H1 (cell line): Measurements from ENCODE around the gene PIGC. TPM values are rescaled to one million over a fixed set of nuclear protein-coding genes. Genes with fewer than 3 reads are reported as not detected.

Source experiments
- CTCF ChIA-PET: fragments of 300-600 bp; sonication (Branson Sonifier 250); formaldehyde crosslinking; loops from one replicate; lab custom pipeline; 2021; ENCODE audit not compliant: partially characterized antibody; lab: Charles Lee
- POLR2A ChIA-PET: fragments of 300-600 bp; sonication (Branson Sonifier 250); formaldehyde crosslinking; loops from one replicate; lab custom pipeline; 2021; ENCODE audit warnings: inconsistent platforms; ENCODE audit not compliant: partially characterized antibody; lab: Charles Lee
- DNase-seq, 2 experiments: peaks; one replicate each; pipeline versions ENCODE4 v3.0.0 to v3.0.0-alpha.2; 2010 to 2022; ENCODE audit warnings: low spot score in 2 of 2, low read depth in 1 of 2, mixed read lengths in 1 of 2
- FAIRE-seq: peaks from 2 replicates; lab custom pipeline; 2011; peaks lifted over from hg19 to GRCh38; lab: Jason Lieb, UNC
- H2AFZ ChIP-seq: 2 replicates; pipeline ENCODE4 v1.8.1; 2012; ENCODE audit warnings: low read length, inconsistent platforms
- H2AK5ac ChIP-seq: 2 replicates; pipeline ENCODE4 v1.6.1; 2013; ENCODE audit warnings: low read depth, low read length
- H2BK120ac ChIP-seq: replicated peaks from 2 replicates; pipeline ENCODE3; 2013; ENCODE audit warnings: low read depth, low read length, inconsistent platforms
- H2BK12ac ChIP-seq: 2 replicates; pipeline ENCODE4 v1.6.1; 2013; ENCODE audit warnings: low read depth, low read length
- H2BK15ac ChIP-seq: 2 replicates; pipeline ENCODE4 v1.6.1; 2013; ENCODE audit warnings: low read length
- H2BK20ac ChIP-seq: 2 replicates; pipeline ENCODE4 v1.6.1; 2013; ENCODE audit warnings: low read length
- H2BK5ac ChIP-seq: 2 replicates; pipeline ENCODE4 v1.6.1; 2013; ENCODE audit warnings: low read depth, low read length
- H3K14ac ChIP-seq: 2 replicates; pipeline ENCODE4 v1.6.1; 2013; ENCODE audit warnings: inconsistent platforms; ENCODE audit not compliant: insufficient read length
- H3K18ac ChIP-seq: 2 replicates; pipeline ENCODE4 v1.6.1; 2013; ENCODE audit warnings: low read length; ENCODE audit errors: extremely low read depth
- H3K23ac ChIP-seq: 2 replicates; pipeline ENCODE4 v1.6.1; 2013; ENCODE audit warnings: inconsistent platforms; ENCODE audit not compliant: insufficient read length
- H3K23me2 ChIP-seq: 2 replicates; pipeline ENCODE4 v1.6.1; 2013; ENCODE audit warnings: low read depth, low read length
- H3K27ac ChIP-seq: 2 replicates; pipeline ENCODE4 v1.6.1; 2011; ENCODE audit warnings: low read depth, low read length, inconsistent platforms
- H3K27me3 ChIP-seq, 4 experiments: replicated peaks in 1 of 4; 1 replicate in 1 of 4; 2 replicates in 3 of 4; pipeline versions ENCODE4 v1.6.1 to v1.8.1; 2011 to 2013; ENCODE audit warnings: low read length in 3 of 4, mild to moderate bottlenecking in 3 of 4, inconsistent platforms in 2 of 4, mixed read lengths in 2 of 4, moderate library complexity in 1 of 4; ENCODE audit not compliant: control insufficient read depth in 3 of 4, insufficient read depth in 3 of 4; ENCODE audit errors: extremely low read depth in 1 of 4
- H3K36me3 ChIP-seq, 4 experiments: 2 replicates each; pipeline versions ENCODE4 v1.6.1 to v1.8.1; 2011 to 2013; ENCODE audit warnings: mild to moderate bottlenecking in 4 of 4, low read length in 3 of 4, moderate library complexity in 2 of 4, control low read depth in 1 of 4, inconsistent platforms in 1 of 4; ENCODE audit not compliant: insufficient read depth in 4 of 4, control insufficient read depth in 2 of 4
- H3K4ac ChIP-seq: replicated peaks from 2 replicates; pipeline ENCODE3; 2013; ENCODE audit warnings: low read length, low read depth, mixed read lengths, inconsistent platforms; ENCODE audit not compliant: insufficient read length
- H3K4me1 ChIP-seq, 4 experiments: replicated peaks in 1 of 4; 1 replicate in 1 of 4; 2 replicates in 3 of 4; pipeline versions ENCODE4 v1.6.1 to v1.8.1; 2011 to 2013; ENCODE audit warnings: low read length in 3 of 4, inconsistent platforms in 2 of 4, mixed read lengths in 1 of 4; ENCODE audit not compliant: insufficient read depth in 4 of 4, control insufficient read depth in 3 of 4
- H3K4me2 ChIP-seq, 2 experiments: 2 replicates each; pipeline versions ENCODE4 v1.6.1 to v1.8.1; 2011 to 2013; ENCODE audit warnings: low read depth in 2 of 2, low read length in 2 of 2, control low read depth in 1 of 2, inconsistent platforms in 1 of 2, mild to moderate bottlenecking in 1 of 2; ENCODE audit not compliant: insufficient read depth in 1 of 2
- H3K4me3 ChIP-seq, 4 experiments: fragments of 200-600, 300-600 bp in 1 of 4; sonication (generic), shearing (Covaris generic), sonication (Bioruptor Twin) in 1 of 4; 2 replicates each; pipeline versions ENCODE4 v1.5.1 to v1.8.1; 2011 to 2016; ENCODE audit warnings: low read length in 4 of 4, low read depth in 3 of 4, control low read depth in 2 of 4, inconsistent platforms in 2 of 4, mild to moderate bottlenecking in 2 of 4, mixed read lengths in 1 of 4, moderate library complexity in 1 of 4; ENCODE audit not compliant: insufficient read depth in 2 of 4; ENCODE audit errors: extremely low read depth in 1 of 4
- H3K56ac ChIP-seq: replicated peaks from 2 replicates; pipeline ENCODE3; 2013; ENCODE audit warnings: low read depth, mild to moderate bottlenecking, mixed read lengths, low read length, inconsistent platforms; ENCODE audit not compliant: insufficient read length
- H3K79me1 ChIP-seq: 2 replicates; pipeline ENCODE4 v1.6.1; 2013; ENCODE audit warnings: low read depth, low read length, control low read depth
- H3K79me2 ChIP-seq, 2 experiments: 2 replicates each; pipeline versions ENCODE4 v1.6.1 to v1.8.1; 2012 to 2013; ENCODE audit warnings: low read length in 2 of 2, mild to moderate bottlenecking in 2 of 2, inconsistent platforms in 1 of 2; ENCODE audit not compliant: insufficient read depth in 2 of 2, control insufficient read depth in 1 of 2
- H3K9ac ChIP-seq, 4 experiments: replicated peaks in 1 of 4; 1 replicate in 1 of 4; 2 replicates in 3 of 4; pipeline versions ENCODE4 v1.6.1 to v1.8.1; 2011 to 2013; ENCODE audit warnings: low read depth in 3 of 4, low read length in 3 of 4, control low read depth in 2 of 4, mild to moderate bottlenecking in 2 of 4, moderate library complexity in 2 of 4, inconsistent platforms in 1 of 4; ENCODE audit errors: extremely low read depth in 1 of 4
- H3K9me3 ChIP-seq, 2 experiments: 2 replicates each; pipeline versions ENCODE4 v1.6.1 to v1.8.1; 2012 to 2013; ENCODE audit warnings: mild to moderate bottlenecking in 2 of 2, moderate library complexity in 2 of 2, control low read depth in 1 of 2, inconsistent platforms in 1 of 2, low read depth in 1 of 2, low read length in 1 of 2, mixed read lengths in 1 of 2; ENCODE audit not compliant: insufficient read depth in 2 of 2
- H4K20me1 ChIP-seq, 2 experiments: replicated peaks in 1 of 2; 2 replicates each; pipeline versions ENCODE3 to v1.8.1; 2011 to 2013; ENCODE audit warnings: inconsistent platforms in 2 of 2, low read length in 2 of 2, mild to moderate bottlenecking in 1 of 2; ENCODE audit not compliant: insufficient read depth in 2 of 2, control insufficient read depth in 1 of 2
- H4K5ac ChIP-seq: 2 replicates; pipeline ENCODE4 v1.6.1; 2013; ENCODE audit warnings: low read length, low read depth, mixed read lengths, inconsistent platforms; ENCODE audit not compliant: insufficient read length
- H4K8ac ChIP-seq: 2 replicates; pipeline ENCODE4 v1.8.0; 2013; ENCODE audit warnings: mild to moderate bottlenecking, moderate library complexity, low read length, inconsistent platforms; ENCODE audit not compliant: insufficient read depth; ENCODE audit errors: extremely low read depth
- H4K91ac ChIP-seq: replicated peaks from 2 replicates; pipeline ENCODE3; 2013; ENCODE audit warnings: low read length, mixed read lengths, inconsistent platforms; ENCODE audit not compliant: insufficient read length
- WGBS, 2 experiments: shearing (Covaris generic) in 1 of 2; methylation state at CpG; one replicate each; pipeline versions ENCODE4 v1.1.6 to v1.1.7; 2013 to 2015; ENCODE audit warnings: low lambda C conversion rate in 2 of 2, mixed read lengths in 2 of 2, inconsistent platforms in 1 of 2, low coverage in 1 of 2, missing lambda C conversion rate in 1 of 2; ENCODE audit not compliant: insufficient replicate concordance in 2 of 2, insufficient coverage in 1 of 2, insufficient read length in 1 of 2; ENCODE audit errors: extremely low coverage in 1 of 2, missing lambda C conversion rate in 1 of 2; 5-methylcytosine and 5-hydroxymethylcytosine counted together
- polyA plus RNA-seq, 7 experiments: library from polyadenylated mRNA; depleted of rRNA in 3 of 7; stranded (reverse) in 5 of 7; unstranded in 2 of 7; fragments of >200 nt in 5 of 7; fragments of 200-250 nt in 2 of 7; gene quantifications; 1 replicate in 5 of 7; 2 replicates in 1 of 7; 4 replicates in 1 of 7; pipeline versions ENCODE4 v1.2.1 to v1.2.3, GENCODE V29; 2011 to 2013; ENCODE audit warnings: missing spikeins in 2 of 7, mixed read lengths in 2 of 7
- total RNA-seq: library from RNA; stranded (reverse); fragmentation: NEBNext Ultra II Directional; extraction: Animal tissue kit (Norgen Biotek cat#: 25700); gene quantifications from 2 replicates; pipeline ENCODE4 v1.2.1, GENCODE V29; 2021

PIGC gene
- total and polyA plus RNA-seq, 2 of the 8 experiments (the other 6 are each of a cell fraction or from before 2014, with no cell fraction given): 21.0 to 39.3 TPM

GRCh38 chr1:172417557-172417956 is 26.3 kb downstream of the PIGC start:
- H2BK12ac ChIP-seq: no peak overlapping the region
- FAIRE-seq: no peak
- H4K91ac ChIP-seq: no peak overlapping the region
- no peak overlapping the region for H2BK120ac ChIP-seq
- H4K8ac ChIP-seq: no peak overlapping the region
- H3K79me2 ChIP-seq: no peaks in the 10 kb centered on the region
- H3K56ac ChIP-seq: no peak overlapping the region
- ChIA-PET POLR2A (interaction anchor here (1.0 kb wide), 1 partner anchor 58 kb away, joined by 3 read pairs; no protein-coding TSS in a partner anchor), CTCF (interaction anchor here (1.1 to 6.1 kb wide), 8 partner anchors 9 to 431 kb away, joined by 3 to 32 read pairs (median 5); no protein-coding TSS in a partner anchor)
- 95% methylated on average over 1 of the region's 1 CpG; no CpG with 5 or more reads in 1 of the 2 experiments for WGBS, 2 experiments
- no peak overlapping the region for H2BK20ac ChIP-seq
- H3K79me1 ChIP-seq: no peaks in the 10 kb centered on the region
- no peak for DNase-seq
- no peak overlapping the region for H3K23ac ChIP-seq
- H3K23me2 ChIP-seq: no peaks in the 10 kb centered on the region; the same call in 1 of the 2 replicates
- H3K4me3 ChIP-seq: no peak overlapping the region
- H3K27ac ChIP-seq: no peak overlapping the region
- no peak overlapping the region for H2BK15ac ChIP-seq
- H3K27me3 ChIP-seq: no peaks in the 10 kb centered on the region
- H3K18ac ChIP-seq: no peak overlapping the region
- H4K20me1 ChIP-seq: no peaks in the 10 kb centered on the region
- no peak overlapping the region for H3K14ac ChIP-seq
- no peak overlapping the region for H3K4ac ChIP-seq
- no peaks in the 10 kb centered on the region for H3K9me3 ChIP-seq
- no peak overlapping the region for H2BK5ac ChIP-seq
- no peak overlapping the region for H2AFZ ChIP-seq
- H4K5ac ChIP-seq: no peak overlapping the region
- H3K36me3 ChIP-seq: no peaks in the 10 kb centered on the region
- no peak overlapping the region for H2AK5ac ChIP-seq
- H3K4me2 ChIP-seq: no peak overlapping the region
- no peak overlapping the region for H3K9ac ChIP-seq
- H3K4me1 ChIP-seq: peaks cover 0 to 11% (median 3%) of the 10 kb centered on the region in 4 experiments; a peak in 3 of 7 replicates
